ENCODE measurements around the gene ZNF354C. TPM values are rescaled to one million over a fixed set of nuclear protein-coding genes. Genes with fewer than 3 reads are reported as not detected.
"Not testable (repeated sequence)": the region's sequence is repeated elsewhere in the genome, so short reads cannot be mapped to it uniquely, and the experiment has no call there.

Gene ZNF354C
- total RNA-seq, result 4.4 and 4.7 TPM in 2 replicates

DNA sequence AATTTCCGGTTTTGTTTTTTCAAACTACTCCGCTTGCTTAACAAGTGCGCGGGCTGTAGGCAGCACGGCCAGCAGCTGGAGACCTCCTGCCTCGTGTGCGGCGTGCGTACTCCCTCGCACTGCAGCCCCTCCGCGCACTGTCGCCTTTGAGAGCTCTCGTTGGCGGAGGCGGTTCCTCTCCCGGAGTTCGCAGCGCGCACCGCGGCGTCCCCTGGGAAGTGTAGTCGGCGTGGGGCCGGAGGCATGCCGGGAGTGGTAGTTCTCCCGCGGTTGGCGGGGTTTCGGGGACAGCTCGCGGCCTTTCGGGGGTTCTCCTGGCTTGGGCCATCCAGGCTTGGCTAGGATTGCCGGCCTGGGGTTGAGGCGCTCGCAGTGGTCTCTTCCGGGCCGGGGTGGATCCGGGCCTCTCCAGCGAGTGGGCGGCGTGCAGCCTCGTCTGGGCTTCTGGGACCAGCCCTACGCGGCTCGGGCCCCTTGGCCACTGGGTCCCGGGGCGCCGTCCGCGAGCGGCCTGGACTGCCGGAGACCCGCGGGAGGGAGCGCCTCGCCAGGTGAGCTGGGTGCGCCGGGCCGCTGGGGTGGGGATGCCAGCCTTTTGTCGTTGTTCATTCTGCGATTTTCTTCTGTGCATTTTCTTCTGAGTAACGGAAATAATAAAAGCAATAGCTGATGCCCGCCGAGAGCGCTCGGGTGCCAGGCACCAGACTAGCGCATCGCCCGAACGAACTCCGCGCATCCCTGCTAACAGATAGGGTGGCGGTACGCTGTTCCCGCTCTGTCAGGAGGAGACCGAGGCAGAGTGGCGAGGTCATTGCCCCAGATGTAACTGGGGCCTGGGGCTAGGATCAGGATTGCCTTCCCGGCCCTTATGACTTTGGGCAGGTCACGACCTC lies at the start of gene ZNF354C:
Gene ZNF354C (plus strand): TSS at position 258 of the 893 bp plus-strand sequence. CDS start 1,696 bp downstream, outside the sequence.
- intact Hi-C loops (cut with micrococcal nuclease), result loop anchor here (1.0 kb wide), 4 partner anchors 37 to 434 kb away; partner anchors contain the start of genes ZNF354A, ZNF354B and ZNF879

DNA sequence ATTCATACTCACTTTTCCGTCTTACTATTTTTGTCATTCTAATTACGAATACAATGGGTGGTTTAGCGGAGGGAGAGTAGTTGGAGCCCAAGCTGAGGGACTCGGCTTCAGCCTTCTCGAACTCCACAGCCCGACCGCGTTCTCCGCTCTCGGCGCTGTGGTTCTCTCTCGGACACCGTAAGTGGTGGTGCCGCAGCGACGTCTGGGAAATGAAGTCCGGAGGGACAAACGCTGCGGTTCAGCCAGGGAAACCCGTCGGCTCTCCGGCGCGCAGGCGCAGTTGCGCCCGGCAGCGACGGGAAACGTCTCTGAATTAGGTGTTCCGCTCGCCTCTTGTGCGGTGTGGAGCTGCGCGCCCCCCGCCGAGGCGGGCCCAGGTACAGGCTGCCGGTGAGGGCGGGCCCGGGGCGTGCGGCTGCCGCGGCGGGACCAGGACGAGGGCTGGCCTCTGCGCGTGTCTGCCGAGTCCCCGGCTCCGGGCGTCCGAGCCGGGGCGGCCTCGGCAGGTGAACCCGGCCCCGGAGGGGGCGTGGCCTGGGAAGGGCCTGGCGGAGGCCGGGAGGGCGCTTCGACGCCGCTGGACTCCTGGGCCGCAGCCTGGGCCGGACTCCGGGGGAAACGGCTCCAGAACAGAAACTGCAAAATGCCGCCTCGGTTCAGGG lies 36.5 kb upstream of the ZNF354C start, which contains the start of gene ZNF879:
Gene ZNF879 (plus strand): TSS at position 277 of the 662 bp plus-strand sequence. CDS start 1,201 bp downstream, outside the sequence.
- intact Hi-C loops (cut with micrococcal nuclease), result loop anchor here (1.0 to 5.0 kb wide), 6 partner anchors 37 to 791 kb away; partner anchors contain the start of genes PHYKPL, ZNF354A, ZNF354B and ZNF354C

DNA sequence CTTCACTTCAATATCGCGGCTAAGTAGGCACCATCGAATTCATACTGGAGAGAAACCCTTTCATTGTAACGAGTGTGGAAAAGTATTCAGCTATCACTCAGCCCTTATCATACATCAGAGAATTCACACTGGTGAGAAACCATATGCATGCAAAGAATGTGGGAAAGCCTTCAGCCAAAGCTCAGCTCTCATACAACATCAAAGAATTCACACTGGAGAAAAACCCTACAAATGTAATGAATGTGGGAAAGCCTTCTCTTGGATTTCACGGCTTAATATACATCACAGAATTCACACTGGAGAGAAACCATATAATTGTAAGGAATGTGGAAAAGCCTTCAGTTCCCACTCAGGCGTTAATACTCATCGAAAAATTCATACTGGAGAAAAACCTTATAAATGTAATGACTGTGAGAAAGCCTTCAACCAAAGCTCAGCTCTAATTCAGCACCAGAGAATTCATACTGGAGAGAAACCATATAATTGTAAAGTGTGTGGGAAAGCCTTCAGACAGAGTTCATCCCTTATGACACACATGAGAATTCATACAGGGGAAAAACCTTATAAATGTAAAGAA lies 27.1 kb upstream of the ZNF354C start:
- intact Hi-C loops (cut with micrococcal nuclease), result no loop called here

DNA sequence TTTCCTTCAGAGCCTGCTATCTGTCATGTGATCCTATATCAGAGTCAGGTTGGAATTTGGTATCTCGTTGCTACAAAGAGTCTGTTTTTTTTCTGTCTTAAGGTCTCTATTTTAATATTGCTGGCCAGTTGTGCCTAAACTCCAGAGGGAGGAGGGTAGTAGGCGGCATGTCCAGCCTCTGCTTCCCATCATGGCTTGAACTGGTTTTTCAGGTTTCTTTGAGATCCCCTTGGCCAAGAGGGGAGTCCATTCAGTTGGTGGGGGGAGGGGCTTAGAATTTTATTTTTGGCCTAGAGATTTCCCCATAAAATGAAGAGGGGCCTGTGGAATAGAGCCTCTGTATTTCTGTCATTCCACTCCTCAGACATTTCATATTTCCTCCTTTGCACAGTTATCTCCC lies 15.4 kb upstream of the ZNF354C start:
- intact Hi-C loops (cut with micrococcal nuclease), result no loop called here

DNA sequence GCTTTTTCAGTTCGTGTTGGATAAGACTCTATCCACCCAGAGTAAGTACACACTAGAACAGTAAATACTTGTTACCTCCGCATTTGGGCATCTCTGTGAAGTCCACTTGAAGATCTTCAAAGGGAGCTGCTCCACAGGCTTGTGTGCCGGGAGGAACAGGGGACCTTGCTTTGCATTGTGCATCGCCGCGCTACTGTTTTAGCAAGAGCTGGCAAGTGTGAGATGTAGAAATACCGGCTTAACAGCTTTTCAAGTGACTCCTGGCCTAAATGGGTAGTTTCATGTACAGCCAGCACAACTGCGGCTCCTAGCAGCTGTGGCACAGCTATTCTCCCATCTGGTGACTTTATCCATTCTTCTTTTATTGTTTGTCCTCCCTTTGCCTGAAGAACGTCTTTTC lies 8.4 kb upstream of the ZNF354C start:
- intact Hi-C loops (cut with micrococcal nuclease), result no loop called here

DNA sequence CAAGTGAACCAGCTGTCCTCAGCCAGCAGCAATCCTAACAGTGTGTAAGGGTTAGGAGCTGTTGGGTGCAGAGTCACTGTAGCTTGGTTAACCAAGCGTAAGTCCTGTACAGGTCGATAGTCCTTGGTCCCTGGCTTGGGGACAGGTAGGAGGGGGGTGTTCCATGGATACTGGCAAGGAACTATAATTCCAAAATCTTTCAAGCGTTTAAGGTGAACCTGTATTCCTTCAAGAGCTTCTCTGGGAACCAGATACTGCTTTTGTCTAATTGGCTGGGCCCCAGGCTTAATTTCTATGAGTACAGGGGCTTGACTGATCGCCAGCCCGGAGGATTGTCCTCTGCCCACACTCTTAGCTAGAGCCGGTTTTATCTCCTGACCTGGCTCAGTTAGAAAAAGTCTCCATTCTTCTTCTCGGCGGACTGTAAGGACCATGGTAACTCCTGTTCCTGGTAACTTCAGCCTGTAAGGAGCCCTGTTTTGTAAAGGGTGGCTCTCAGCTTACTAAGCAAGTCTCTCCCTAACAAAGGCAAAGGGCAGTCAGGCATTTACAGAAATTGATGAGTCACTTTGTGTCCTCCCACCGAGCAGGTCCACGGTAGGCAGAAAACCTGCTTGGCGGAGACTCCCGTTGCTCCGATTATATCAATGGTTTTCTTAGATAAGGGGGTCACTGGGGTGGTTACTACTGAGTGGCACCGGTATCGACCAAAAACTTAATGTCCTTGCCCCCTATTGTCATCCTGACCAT lies 6.0 kb upstream of the ZNF354C start:
- intact Hi-C loops (cut with micrococcal nuclease), result no loop called here

DNA sequence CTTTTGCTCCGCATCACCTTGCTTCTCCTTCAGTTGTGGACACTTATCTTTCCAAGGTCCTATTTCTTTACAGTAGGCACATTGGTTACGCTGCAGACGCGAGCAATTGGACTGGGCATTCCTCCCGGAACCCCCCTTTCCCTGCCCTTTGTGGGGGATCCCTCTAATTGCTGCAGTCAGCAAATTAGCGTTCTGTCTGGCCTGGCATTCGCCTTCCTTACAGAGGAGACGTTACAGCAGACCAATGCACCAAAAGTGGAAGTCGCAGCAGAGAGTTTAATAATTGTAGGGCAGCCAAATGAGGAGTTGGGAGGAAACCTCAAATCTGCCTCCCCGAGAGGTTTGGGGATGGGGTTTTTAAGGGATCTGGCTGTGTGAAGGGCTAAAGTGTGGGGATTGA lies 5.3 kb upstream of the ZNF354C start:
- intact Hi-C loops (cut with micrococcal nuclease), result no loop called here

DNA sequence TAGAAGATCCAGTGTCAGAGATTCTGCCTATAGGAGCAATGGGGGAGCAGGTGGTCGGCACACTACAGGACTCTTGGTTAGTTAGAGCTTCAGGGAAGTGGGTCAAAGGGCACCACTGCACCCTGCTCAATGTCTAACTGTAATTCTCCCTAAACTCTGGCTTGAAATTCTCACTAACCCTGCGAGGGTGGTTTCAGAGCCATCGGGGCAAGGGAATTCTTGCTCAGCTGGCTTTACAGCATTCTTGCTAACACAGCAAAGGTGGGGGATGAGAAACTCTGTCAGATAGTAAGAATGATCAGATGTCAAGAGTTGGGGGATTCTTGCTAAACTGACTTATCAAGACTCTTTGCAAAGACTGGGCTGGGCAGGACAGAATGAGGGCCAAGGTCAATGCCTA lies 4.7 kb upstream of the ZNF354C start:
- intact Hi-C loops (cut with micrococcal nuclease), result no loop called here

DNA sequence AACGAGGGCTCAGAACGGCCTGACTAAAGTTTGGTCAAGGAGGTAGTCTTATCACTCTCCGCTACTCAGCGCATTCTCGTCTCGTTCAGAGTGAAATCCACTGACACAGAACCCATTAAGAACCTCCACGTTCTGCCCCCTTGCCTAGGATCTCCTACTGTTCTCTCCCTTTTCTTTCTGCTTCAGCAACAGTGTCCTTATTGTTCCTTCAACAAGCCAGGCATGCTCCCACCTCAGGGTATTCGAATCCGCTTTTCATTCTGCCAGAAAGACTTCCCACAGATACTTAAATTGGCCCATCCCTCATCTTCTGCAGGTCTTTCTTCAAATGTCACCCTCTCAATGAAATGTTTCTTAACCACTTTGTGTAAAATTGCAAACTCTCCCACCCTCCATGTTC lies 4.3 kb upstream of the ZNF354C start:
- intact Hi-C loops (cut with micrococcal nuclease), result no loop called here

DNA sequence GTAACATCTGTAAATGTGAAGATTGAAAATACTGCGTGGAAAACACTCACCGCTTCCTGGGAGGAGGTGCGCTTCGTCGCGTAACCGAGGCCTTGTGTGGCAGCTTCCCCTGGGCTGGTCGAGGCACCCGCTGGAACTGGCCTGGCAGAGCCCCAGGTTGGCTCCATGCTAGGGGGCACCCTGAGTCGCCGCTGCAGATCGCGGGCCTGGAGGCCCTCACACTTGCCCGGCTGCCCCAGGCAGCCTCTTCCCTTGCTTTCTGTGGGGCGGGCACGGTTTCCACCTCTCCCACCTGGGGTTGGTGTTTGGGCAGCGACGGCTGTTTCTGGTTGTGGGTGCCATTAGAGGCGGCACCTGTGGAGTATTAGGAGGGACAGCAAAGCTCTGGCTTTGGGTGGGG lies 852 bp downstream of the ZNF354C start:
- intact Hi-C loops (cut with micrococcal nuclease), result no loop called here

DNA sequence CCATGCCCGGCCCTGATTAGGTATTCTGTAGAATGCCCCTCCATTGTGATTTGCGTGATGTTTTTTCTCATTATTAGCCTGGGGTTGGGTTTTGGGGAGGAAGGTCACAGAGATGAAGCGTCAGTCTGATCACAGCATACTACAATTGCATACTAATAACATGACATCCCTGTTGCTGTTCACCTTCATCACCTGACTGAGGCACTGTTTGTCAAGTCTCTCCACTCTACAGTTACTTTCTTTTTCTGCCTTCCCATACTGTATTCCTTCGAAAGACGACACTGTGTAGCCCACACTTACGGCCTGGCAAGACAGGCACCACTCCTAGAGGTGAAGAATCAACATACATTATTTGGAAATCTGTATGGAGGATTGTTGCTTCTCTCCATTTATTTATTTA lies 5.5 kb downstream of the ZNF354C start:
- intact Hi-C loops (cut with micrococcal nuclease), result no loop called here

DNA sequence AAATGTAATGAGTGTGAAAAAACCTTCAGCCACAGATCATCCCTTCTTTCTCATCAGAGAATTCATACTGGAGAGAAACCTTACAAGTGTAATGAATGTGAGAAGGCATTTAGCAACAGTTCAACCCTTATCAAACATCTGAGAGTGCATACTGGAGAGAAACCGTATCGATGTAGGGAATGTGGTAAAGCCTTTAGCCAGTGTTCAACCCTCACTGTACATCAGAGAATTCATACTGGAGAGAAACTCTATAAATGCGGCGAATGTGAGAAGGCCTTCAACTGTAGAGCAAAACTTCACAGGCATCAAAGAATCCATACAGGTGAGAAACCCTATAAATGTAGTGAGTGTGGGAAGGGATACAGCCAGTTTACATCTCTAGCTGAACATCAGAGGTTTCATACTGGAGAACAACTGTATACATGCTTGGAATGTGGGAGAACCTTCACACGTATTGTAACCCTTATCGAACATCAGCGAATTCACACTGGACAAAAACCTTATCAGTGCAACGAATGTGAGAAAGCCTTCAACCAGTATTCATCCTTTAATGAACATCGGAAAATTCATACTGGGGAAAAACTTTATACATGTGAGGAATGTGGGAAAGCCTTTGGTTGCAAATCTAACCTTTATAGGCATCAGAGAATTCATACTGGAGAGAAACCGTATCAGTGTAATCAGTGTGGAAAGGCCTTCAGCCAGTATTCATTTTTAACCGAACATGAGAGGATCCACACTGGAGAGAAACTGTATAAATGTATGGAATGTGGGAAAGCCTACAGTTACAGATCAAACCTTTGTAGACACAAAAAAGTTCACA lies 19.2 kb downstream of the ZNF354C start:
- intact Hi-C loops (cut with micrococcal nuclease), result no loop called here

DNA sequence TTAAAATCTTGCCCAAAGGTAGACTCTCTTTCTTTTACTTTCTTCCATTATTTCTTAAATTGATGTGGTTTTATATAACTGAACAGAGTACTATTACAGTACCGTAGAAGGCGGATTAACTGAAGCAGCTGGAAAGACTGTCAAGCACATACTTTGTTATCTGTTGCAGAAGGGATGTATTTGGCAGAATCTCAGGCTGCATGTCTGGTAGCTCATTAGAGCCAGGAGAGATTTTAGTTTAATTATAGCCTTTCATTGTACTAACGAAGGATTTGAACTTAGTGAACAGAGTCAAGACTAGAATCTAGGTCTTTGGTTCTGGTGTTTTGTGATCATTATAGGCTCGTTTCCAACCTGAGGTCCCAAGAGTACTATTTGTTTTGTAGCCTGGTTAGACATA lies 20.6 kb downstream of the ZNF354C start:
- intact Hi-C loops (cut with micrococcal nuclease), result no loop called here

DNA sequence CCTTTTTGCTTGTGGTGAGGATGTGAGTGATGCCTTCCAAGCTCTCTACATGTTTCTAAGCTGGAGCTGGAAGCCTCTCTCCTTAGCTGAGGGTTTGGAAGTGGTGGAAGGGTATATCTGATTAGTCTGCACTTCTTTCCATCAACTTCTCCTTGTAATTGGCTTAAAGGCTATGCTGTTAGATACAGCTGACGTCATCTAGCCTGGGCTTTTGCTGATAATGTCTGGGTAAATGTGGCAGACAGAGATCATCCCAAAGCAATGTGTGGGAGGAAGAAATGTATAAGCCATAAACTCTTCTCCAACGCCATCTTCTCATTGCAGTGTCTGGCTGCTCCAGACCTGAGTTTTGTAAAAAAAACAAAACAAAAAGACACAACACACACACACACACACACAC lies 29.3 kb downstream of the ZNF354C start:
- intact Hi-C loops (cut with micrococcal nuclease), result no loop called here

DNA sequence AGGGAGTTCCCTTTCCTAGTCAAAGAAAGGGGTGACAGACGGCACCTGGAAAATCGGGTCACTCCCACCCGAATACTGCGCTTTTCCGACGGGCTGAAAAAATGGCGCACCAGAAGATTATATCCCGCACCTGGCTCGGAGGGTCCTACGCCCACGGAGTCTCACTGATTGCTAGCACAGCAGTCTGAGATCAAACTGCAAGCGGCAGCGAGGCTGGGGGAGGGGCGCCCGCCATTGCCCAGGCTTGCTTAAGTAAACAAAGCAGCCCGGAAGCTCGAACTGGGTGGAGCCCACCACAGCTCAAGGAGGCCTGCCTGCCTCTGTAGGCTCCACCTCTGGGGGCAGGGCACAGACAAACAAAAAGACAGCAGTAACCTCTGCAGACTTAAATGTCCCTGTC lies 41.1 kb downstream of the ZNF354C start:
- intact Hi-C loops (cut with micrococcal nuclease), result not testable (repeated sequence)

DNA sequence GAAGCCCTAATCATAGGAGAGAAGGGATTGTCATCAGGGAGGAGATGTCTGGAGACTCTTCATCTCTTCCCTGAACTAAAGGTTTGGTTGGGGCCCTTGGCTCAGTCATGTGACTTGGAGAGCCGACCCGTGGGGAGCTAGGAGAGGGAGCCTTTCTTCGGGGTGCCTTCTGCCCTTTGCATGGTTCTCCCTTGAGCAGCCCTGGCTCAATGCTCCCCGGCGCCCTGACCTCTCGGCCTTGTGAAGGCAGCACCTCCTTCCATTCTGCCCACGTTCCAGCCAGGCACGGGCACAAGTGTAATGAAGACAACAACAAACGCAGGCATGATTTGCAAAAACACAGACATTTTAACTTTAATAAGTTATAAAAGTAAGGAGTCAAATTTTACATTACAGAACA lies 50.4 kb downstream of the ZNF354C start:
- intact Hi-C loops (cut with micrococcal nuclease), result no loop called here

DNA sequence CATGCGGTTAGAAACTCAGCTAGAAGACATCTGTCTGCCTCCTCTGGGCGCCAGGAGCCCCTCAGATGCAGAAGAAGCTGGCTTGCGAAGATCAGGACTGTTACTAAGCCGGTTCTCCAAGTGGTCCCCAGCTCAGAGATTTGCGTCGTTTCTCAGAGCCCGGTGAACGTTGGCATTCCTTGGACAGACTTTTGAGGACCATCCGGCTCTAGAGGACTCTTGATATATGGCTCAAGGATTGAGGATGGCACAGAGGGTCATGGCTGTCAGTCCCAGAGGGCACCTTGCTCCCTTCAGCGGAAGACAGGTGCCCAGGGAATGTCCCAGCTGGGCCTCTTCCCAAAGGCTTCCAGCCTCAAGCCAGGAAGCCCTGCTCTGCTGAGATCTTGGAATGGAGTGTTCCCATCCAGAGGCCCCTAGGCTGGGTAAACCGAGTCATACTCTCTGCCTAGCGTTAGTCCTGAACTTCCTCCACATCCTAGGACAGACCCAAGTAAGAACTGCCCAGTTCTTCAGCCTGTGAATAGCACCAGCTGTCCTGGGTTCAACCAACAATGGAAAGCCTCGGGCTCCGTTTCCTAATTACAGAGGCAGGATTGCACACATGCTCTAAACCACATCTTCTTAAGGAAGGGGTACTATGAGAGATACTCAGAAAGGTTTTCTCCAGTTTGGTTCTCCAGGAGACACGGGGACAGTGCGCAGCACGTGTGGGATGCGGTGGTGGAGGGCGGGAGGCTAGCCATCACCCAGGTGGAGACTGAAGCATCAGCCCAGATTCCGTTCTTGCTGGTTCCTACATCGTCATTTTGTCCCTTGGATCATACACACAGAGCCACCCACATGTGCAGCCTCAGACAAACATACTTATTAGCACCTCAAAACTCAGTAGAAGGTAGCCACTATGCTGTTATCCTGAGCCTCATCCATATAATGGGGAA lies 51.4 kb downstream of the ZNF354C start:
- intact Hi-C loops (cut with micrococcal nuclease), result no loop called here

DNA sequence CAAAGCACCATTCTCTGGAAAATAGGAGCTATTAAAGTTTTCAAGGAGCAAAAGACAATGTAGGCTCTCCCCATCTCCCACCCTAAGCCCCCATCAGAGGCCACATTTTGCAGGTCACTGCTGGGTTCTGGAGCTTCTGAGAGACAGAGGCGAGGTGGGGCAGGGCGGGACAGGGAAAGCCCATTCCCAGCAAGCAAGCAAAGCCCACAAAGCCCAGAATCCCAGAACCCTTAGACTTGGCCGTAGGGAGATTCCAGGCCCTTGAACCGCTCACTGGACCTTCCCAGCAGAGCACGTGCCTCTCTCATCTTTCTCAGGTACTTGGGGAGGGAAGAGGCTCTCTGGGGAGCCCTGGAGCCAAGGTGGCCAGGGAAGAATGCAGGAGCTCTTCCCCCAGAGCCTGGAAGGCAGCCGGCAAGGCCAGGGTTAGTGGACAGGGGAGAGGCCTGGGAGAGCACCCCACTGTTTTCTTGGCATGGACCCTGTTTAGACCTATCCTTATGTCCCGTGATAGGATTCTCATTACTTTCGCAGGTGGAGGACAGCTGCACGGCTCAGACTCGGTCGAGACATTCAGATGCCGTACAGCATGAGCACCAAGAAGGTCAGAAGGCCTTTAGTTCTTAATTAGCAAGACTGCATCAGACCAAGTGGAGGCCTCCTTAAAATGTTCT lies 52.4 kb downstream of the ZNF354C start:
- intact Hi-C loops (cut with micrococcal nuclease), result no loop called here

DNA sequence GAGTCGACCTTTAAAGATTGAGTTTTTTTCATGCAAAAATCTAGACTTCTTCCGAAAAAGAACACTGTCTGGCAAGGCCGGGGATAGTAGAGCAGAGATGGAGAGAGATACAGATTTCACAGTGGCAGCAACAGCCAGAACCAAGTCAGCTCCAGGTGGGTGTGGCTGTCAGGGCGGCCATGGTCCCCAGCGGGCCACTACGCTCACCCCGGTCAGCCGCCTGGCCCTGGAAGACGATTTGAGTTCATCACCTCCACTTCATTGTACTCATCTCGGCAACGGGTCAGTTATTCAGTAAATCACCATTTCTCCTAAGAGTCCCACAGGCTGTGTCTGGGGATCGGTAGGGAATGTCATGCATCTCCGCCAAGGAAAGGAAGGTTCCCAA lies 53.0 kb downstream of the ZNF354C start:
- intact Hi-C loops (cut with micrococcal nuclease), result no loop called here
